ENCODE data around the gene CCNYL1. TPM values are rescaled to one million over a fixed set of nuclear protein-coding genes. Genes with fewer than 3 reads are reported as not detected.

Gene CCNYL1
- total RNA-seq, 1 donor from 2014 or later, result 18.0 TPM

DNA sequence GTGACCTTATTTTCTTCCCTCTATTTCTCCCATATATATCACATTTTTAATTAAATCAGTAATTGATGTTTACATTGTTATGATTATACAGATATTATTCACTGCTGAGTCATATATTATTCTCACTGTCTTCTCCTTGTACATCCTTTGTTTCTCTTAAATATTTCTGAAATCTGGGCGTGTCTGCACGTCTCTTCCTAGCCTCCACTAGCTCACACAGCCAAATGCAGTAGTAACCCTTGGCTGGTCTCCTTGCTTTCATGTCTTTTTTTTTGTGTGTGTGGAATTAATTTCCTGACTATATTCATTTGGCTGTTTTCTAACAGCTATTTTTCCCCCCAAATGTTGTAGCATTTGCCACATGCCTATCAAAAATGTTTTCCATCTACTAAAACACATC lies 15.8 kb downstream of the CCNYL1 start:
- Mint-ChIP-seq H3K36me3 (ENCODE audit: unreplicated experiment) (no peaks in the 10 kb centered on the region), H3K4me3 (ENCODE audit: unreplicated experiment) (no peak overlapping the region), H3K9me3 (ENCODE audit: unreplicated experiment) (peaks cover 5% of the 10 kb centered on the region), H3K27me3 (ENCODE audit: unreplicated experiment) (no peaks in the 10 kb centered on the region), H3K27ac (ENCODE audit: unreplicated experiment) (no peak overlapping the region), H3K4me1 (ENCODE audit: low read depth, unreplicated experiment) (no peaks in the 10 kb centered on the region)
- TF ChIP-seq, protein P1, sequence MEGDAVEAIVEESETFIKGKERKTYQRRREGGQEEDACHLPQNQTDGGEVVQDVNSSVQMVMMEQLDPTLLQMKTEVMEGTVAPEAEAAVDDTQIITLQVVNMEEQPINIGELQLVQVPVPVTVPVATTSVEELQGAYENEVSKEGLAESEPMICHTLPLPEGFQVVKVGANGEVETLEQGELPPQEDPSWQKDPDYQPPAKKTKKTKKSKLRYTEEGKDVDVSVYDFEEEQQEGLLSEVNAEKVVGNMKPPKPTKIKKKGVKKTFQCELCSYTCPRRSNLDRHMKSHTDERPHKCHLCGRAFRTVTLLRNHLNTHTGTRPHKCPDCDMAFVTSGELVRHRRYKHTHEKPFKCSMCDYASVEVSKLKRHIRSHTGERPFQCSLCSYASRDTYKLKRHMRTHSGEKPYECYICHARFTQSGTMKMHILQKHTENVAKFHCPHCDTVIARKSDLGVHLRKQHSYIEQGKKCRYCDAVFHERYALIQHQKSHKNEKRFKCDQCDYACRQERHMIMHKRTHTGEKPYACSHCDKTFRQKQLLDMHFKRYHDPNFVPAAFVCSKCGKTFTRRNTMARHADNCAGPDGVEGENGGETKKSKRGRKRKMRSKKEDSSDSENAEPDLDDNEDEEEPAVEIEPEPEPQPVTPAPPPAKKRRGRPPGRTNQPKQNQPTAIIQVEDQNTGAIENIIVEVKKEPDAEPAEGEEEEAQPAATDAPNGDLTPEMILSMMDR (IDR thresholded peaks at IDR 0.05; ENCODE audit: partially characterized antibody, unreplicated experiment), result no peak
- no peak for DNase-seq

DNA sequence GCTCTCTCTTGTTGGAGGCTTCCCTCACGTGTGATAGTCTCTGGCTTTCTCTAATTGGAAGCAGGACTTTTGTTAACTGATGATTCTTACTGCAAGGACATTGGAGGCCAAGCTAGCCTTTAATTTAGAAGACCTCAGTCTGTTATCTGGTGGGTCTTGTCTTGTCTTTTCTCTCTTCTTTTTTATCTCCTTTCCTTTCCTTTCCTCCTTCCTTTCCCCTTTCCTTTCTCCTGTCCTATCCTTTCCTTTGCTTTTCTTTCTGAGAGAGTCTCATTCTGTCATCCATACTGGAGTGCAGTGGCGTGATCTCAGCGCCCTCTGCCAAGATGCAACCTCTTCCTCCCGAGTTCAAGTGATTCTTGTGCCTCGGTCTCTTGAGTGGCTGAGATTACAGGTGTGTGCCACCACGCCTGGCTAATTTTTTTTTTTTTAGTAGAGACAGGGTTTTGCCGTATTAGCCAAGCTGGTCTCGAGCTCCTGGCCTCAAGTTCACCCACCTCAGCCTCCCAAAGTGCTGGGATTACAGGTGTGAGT lies 18.1 kb downstream of the CCNYL1 start:
- TF ChIP-seq, protein P1 (IDR thresholded peaks at IDR 0.05; ENCODE audit: partially characterized antibody, unreplicated experiment), result no peak
- H3K4me1 Mint-ChIP-seq (ENCODE audit: low read depth, unreplicated experiment), result no peaks in the 10 kb centered on the region
- no peak overlapping the region for H3K27ac Mint-ChIP-seq (ENCODE audit: unreplicated experiment)
- no peaks in the 10 kb centered on the region for H3K27me3 Mint-ChIP-seq (ENCODE audit: unreplicated experiment)
- no peak overlapping the region for H3K4me3 Mint-ChIP-seq (ENCODE audit: unreplicated experiment)
- H3K36me3 Mint-ChIP-seq (ENCODE audit: unreplicated experiment), result no peaks in the 10 kb centered on the region
- no peak for DNase-seq
- H3K9me3 Mint-ChIP-seq (ENCODE audit: unreplicated experiment), result peaks cover 5% of the 10 kb centered on the region

DNA sequence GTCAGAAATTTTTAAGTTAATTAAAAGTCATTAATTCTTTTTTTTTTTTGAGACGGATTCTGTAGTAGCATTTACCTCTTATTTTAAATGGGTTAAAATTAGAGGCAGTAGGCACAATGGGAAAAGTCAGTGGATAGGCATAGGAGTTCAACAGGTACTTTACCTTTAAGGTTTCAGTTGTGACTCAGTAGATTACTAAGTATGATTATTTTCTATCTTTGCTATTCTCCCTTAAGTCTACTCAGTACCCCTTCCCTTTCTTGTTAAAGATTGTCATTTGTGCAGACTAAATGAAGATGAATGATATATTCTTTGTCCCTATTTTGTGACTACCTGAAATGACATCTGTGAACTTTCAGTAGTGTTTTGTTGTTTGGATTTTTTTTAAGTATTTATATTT lies 19.7 kb downstream of the CCNYL1 start:
- H3K4me3 Mint-ChIP-seq (ENCODE audit: unreplicated experiment), result no peak overlapping the region
- DNase-seq, result no peak
- no peaks in the 10 kb centered on the region for H3K4me1 Mint-ChIP-seq (ENCODE audit: low read depth, unreplicated experiment)
- H3K27ac Mint-ChIP-seq (ENCODE audit: unreplicated experiment), result no peak overlapping the region
- no peaks in the 10 kb centered on the region for H3K36me3 Mint-ChIP-seq (ENCODE audit: unreplicated experiment)
- peaks cover 5% of the 10 kb centered on the region for H3K9me3 Mint-ChIP-seq (ENCODE audit: unreplicated experiment)
- H3K27me3 Mint-ChIP-seq (ENCODE audit: unreplicated experiment), result no peaks in the 10 kb centered on the region
- TF ChIP-seq, protein P1 (IDR thresholded peaks at IDR 0.05; ENCODE audit: partially characterized antibody, unreplicated experiment), result no peak

DNA sequence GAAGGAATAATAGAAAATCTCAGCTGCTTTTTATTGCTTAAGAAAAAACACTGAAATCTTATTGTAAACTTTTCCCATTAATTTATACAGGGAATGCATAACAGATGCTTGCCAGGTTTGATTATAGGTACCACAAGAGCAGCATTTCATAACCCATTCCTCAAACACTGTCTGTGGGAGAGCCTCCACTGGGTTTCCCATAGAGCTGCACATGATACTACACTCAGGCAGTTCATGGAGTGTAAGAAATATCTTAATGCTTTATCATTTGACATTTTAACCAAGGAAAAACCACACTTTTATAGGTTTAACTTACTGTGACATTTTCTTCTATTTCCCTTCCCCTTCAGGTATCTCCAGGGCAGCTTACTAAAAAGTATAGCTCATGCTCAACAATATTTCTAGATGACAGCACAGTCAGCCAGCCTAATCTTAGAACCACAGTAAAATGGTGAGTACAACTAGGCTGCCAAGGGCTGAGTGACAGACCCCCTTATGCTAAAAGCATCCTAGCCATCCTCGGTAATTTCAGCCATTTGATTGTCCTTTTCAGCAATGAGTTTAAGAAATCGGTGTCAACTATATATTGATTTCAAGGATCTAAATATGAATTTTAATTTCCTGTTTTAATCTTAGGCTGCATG lies 22.3 kb downstream of the CCNYL1 start:
- TF ChIP-seq, protein P1 (IDR thresholded peaks at IDR 0.05; ENCODE audit: partially characterized antibody, unreplicated experiment), result no peak
- Mint-ChIP-seq H3K4me1 (ENCODE audit: low read depth, unreplicated experiment) (no peaks in the 10 kb centered on the region), H3K9me3 (ENCODE audit: unreplicated experiment) (peaks cover 5% of the 10 kb centered on the region), H3K27ac (ENCODE audit: unreplicated experiment) (no peak overlapping the region), H3K27me3 (ENCODE audit: unreplicated experiment) (no peaks in the 10 kb centered on the region), H3K4me3 (ENCODE audit: unreplicated experiment) (no peak overlapping the region), H3K36me3 (ENCODE audit: unreplicated experiment) (no peaks in the 10 kb centered on the region)
- DNase-seq, result no peak

DNA sequence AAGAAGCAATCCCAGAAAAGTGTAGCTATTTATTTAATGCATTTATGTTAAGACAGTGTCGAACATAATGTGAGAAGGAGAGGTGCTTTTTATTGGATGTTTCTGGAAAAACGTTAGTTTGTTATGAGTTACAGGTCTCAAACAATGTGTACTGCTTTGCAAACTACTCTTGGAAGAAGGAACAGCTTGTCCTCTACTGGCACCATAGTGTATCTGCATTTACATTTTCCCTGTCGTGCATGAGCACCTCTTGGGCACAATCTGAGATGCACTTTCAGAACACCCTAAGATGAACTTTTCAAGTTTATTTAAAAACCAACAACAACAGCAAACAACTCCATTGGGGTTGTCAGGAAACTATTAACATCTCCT lies 22.8 kb downstream of the CCNYL1 start:
- no peaks in the 10 kb centered on the region for H3K36me3 Mint-ChIP-seq (ENCODE audit: unreplicated experiment)
- no peak for DNase-seq
- H3K9me3 Mint-ChIP-seq (ENCODE audit: unreplicated experiment), result peaks cover 3% of the 10 kb centered on the region
- no peaks in the 10 kb centered on the region for H3K27me3 Mint-ChIP-seq (ENCODE audit: unreplicated experiment)
- H3K4me1 Mint-ChIP-seq (ENCODE audit: low read depth, unreplicated experiment), result no peaks in the 10 kb centered on the region
- no peak overlapping the region for H3K4me3 Mint-ChIP-seq (ENCODE audit: unreplicated experiment)
- TF ChIP-seq, protein P1 (IDR thresholded peaks at IDR 0.05; ENCODE audit: partially characterized antibody, unreplicated experiment), result no peak
- H3K27ac Mint-ChIP-seq (ENCODE audit: unreplicated experiment), result no peak overlapping the region
